Measurements from ENCODE around the gene HRC. TPM values are rescaled to one million over a fixed set of nuclear protein-coding genes. Genes with fewer than 3 reads are reported as not detected.
A peak's percentile ranks its signal among the peaks of the same experiment; 100 is the strongest.

Gene HRC
- total RNA-seq, 6 experiments from 2014 or later: 0.18 to 0.68 (median 0.19) TPM; not detected in 2

GRCh38 chr19:49173198-49173597 lies 18.0 kb upstream of the HRC start:
- TF ChIP-seq POLR2A (IDR thresholded peaks at IDR 0.05) (no peak), CTCF (IDR thresholded peaks at IDR 0.05) (no peak)
- intact Hi-C loops (cut with DNase I): no loop called here
- no peaks in the 10 kb centered on the region for H3K36me3 ChIP-seq

GRCh38 chr19:49168421-49168820 lies 13.2 kb upstream of the HRC start:
- no peak overlapping the region for H3K4me3 ChIP-seq
- H3K4me1 ChIP-seq: peaks cover 0 to 8% (median 0%) of the 10 kb centered on the region in 4 donors
- TF ChIP-seq CTCF (IDR thresholded peaks at IDR 0.05) (no peak), POLR2A (IDR thresholded peaks at IDR 0.05) (no peak)
- DNase-seq: no peak
- no peak overlapping the region for H3K27ac ChIP-seq
- WGBS (ENCODE audit: insufficient coverage, low coverage, low lambda C conversion rate, missing lambda C conversion rate): 91% methylated on average over 4 of the region's 23 CpGs
- intact Hi-C loops (cut with DNase I): no loop called here
- H3K27me3 ChIP-seq: no peaks in the 10 kb centered on the region
- ATAC-seq: no peak
- H3K36me3 ChIP-seq: no peaks in the 10 kb centered on the region
- H3K9me3 ChIP-seq: no peaks in the 10 kb centered on the region

More at GRCh38 chr19:49173198-49173597, 18.0 kb upstream of the HRC start:
- H3K27me3 ChIP-seq: no peaks in the 10 kb centered on the region
- H3K27ac ChIP-seq: no peak overlapping the region
- DNase-seq (no peak), ATAC-seq (no peak)
- H3K4me3 ChIP-seq: no peak overlapping the region
- 92% methylated on average over 2 of the region's 2 CpGs for WGBS (ENCODE audit: insufficient coverage, low coverage, low lambda C conversion rate, missing lambda C conversion rate)
- H3K9me3 ChIP-seq: no peaks in the 10 kb centered on the region
- peaks cover 0 to 8% (median 0%) of the 10 kb centered on the region in 4 donors for H3K4me1 ChIP-seq

- TF ChIP-seq CTCF (IDR thresholded peaks at IDR 0.05) (no peak), POLR2A (IDR thresholded peaks at IDR 0.05) (no peak)
- Histone ChIP-seq H3K27me3 (no peaks in the 10 kb centered on the region), H3K4me1 (peaks cover 0 to 8% (median 0%) of the 10 kb centered on the region in 4 donors), H3K9me3 (no peaks in the 10 kb centered on the region), H3K36me3 (no peaks in the 10 kb centered on the region), H3K27ac (no peak overlapping the region), H3K4me3 (no peak overlapping the region)
- intact Hi-C loops (cut with DNase I): no loop called here
- DNase-seq: no peak
- ATAC-seq: peak in 1 of 4 donors; percentile 25
- WGBS (ENCODE audit: insufficient coverage, low coverage, low lambda C conversion rate, missing lambda C conversion rate): 90% methylated on average over 12 of the region's 25 CpGs
Observed at GRCh38 chr19:49167857-49168409, 12.7 kb upstream of the HRC start.

GRCh38 chr19:49165865-49166301 lies 10.7 kb upstream of the HRC start:
- DNase-seq: no peak
- Histone ChIP-seq H3K4me3 (no peak overlapping the region), H3K9me3 (no peaks in the 10 kb centered on the region), H3K27ac (no peak overlapping the region), H3K36me3 (no peaks in the 10 kb centered on the region), H3K4me1 (peaks cover 0 to 8% (median 0%) of the 10 kb centered on the region in 4 donors), H3K27me3 (no peaks in the 10 kb centered on the region)
- peak in 1 of 4 donors; percentile 41 for ATAC-seq
- 72% methylated on average over 2 of the region's 30 CpGs for WGBS (ENCODE audit: insufficient coverage, low coverage, low lambda C conversion rate, missing lambda C conversion rate)
- no peak for TF ChIP-seq CTCF (IDR thresholded peaks at IDR 0.05)
- TF ChIP-seq POLR2A (IDR thresholded peaks at IDR 0.05): no peak
- intact Hi-C loops (cut with DNase I): no loop called here

Data from right lobe of liver (tissue), 6 donors.